ENCODE results near the gene APOM. TPM values are rescaled to one million over a fixed set of nuclear protein-coding genes. Genes with fewer than 3 reads are reported as not detected.

APOM gene
- total RNA-seq, 1 donor from 2014 or later: 3.4 TPM

- Mint-ChIP-seq H3K27me3 (ENCODE audit: low read depth) (no peaks in the 10 kb centered on the region), H3K4me1 (peaks cover 40% of the 10 kb centered on the region), H3K36me3 (peaks cover 13% of the 10 kb centered on the region), H3K4me3 (no peak overlapping the region), H3K9me3 (no peaks in the 10 kb centered on the region), H3K27ac (no peak overlapping the region)
- TF ChIP-seq CTCF (IDR thresholded peaks at IDR 0.05; ENCODE audit: unreplicated experiment): no peak
- no peak for DNase-seq (ENCODE audit: low spot score in 2 of 2, unreplicated experiment in 2 of 2)
Observed at GRCh38 chr6:31654574-31655348, 933 bp upstream of the APOM start.

- DNase-seq (ENCODE audit: low spot score in 2 of 2, unreplicated experiment in 2 of 2): no peak
- TF ChIP-seq CTCF (IDR thresholded peaks at IDR 0.05; ENCODE audit: unreplicated experiment): no peak
- Mint-ChIP-seq H3K4me1 (peaks cover 39% of the 10 kb centered on the region), H3K27me3 (ENCODE audit: low read depth) (no peaks in the 10 kb centered on the region), H3K36me3 (peaks cover 7% of the 10 kb centered on the region), H3K9me3 (no peaks in the 10 kb centered on the region), H3K4me3 (peak overlapping the region; percentile 13), H3K27ac (no peak overlapping the region)
Observed at GRCh38 chr6:31657406-31658157, 1.9 kb downstream of the APOM start.

GRCh38 chr6:31658158-31658688, 2.5 kb downstream of the APOM start:
- Mint-ChIP-seq H3K36me3 (peaks cover 7% of the 10 kb centered on the region), H3K27ac (peak overlapping the region; percentile 26), H3K27me3 (ENCODE audit: low read depth) (no peaks in the 10 kb centered on the region), H3K9me3 (no peaks in the 10 kb centered on the region), H3K4me1 (peaks cover 40% of the 10 kb centered on the region), H3K4me3 (peak overlapping the region; percentile 86)
- DNase-seq (ENCODE audit: low spot score in 2 of 2, unreplicated experiment in 2 of 2): no peak
- TF ChIP-seq CTCF (IDR thresholded peaks at IDR 0.05; ENCODE audit: unreplicated experiment): no peak

- Mint-ChIP-seq H3K4me1 (peaks cover 48% of the 10 kb centered on the region), H3K4me3 (peak overlapping the region; percentile 86), H3K27ac (peak overlapping the region; percentile 91), H3K36me3 (peaks cover 9% of the 10 kb centered on the region), H3K27me3 (ENCODE audit: low read depth) (no peaks in the 10 kb centered on the region), H3K9me3 (no peaks in the 10 kb centered on the region)
- no peak for DNase-seq (ENCODE audit: low spot score in 2 of 2, unreplicated experiment in 2 of 2)
- TF ChIP-seq CTCF (IDR thresholded peaks at IDR 0.05; ENCODE audit: unreplicated experiment): no peak
Observed at GRCh38 chr6:31658983-31659648, 3.4 kb downstream of the APOM start.

GRCh38 chr6:31659649-31660380, 4.1 kb downstream of the APOM start:
- DNase-seq (ENCODE audit: low spot score in 2 of 2, unreplicated experiment in 2 of 2): no peak
- H3K36me3 Mint-ChIP-seq: peaks cover 9% of the 10 kb centered on the region
- H3K9me3 Mint-ChIP-seq: no peaks in the 10 kb centered on the region
- peak overlapping the region; percentile 86 for H3K4me3 Mint-ChIP-seq
- peaks cover 55% of the 10 kb centered on the region for H3K4me1 Mint-ChIP-seq
- no peaks in the 10 kb centered on the region for H3K27me3 Mint-ChIP-seq (ENCODE audit: low read depth)
- no peak for TF ChIP-seq CTCF (IDR thresholded peaks at IDR 0.05; ENCODE audit: unreplicated experiment)
- H3K27ac Mint-ChIP-seq: peak overlapping the region; percentile 91

Data from mesothelial cell of epicardium (in vitro differentiated cells).